ENCODE measurements around the gene VSTM2B.

The VSTM2B gene

GRCh38 chr19:29564574-29565005, 38.8 kb downstream of the VSTM2B start:
- peaks cover 15% of the 10 kb centered on the region for H3K4me1 Mint-ChIP-seq (ENCODE audit: low read depth)
- peaks cover 4% of the 10 kb centered on the region for H3K9me3 Mint-ChIP-seq
- H3K27me3 Mint-ChIP-seq, result peaks cover 52% of the 10 kb centered on the region
- no peaks in the 10 kb centered on the region for H3K36me3 Mint-ChIP-seq (ENCODE audit: low read depth)
- peak; percentile 36 for DNase-seq
- peak overlapping the region; percentile 12 for H3K27ac Mint-ChIP-seq
- H3K4me3 Mint-ChIP-seq, result no peak overlapping the region

GRCh38 chr19:29565171-29565570, 39.4 kb downstream of the VSTM2B start:
- Mint-ChIP-seq H3K27ac (no peak overlapping the region), H3K4me1 (ENCODE audit: low read depth) (peaks cover 15% of the 10 kb centered on the region), H3K4me3 (no peak overlapping the region), H3K36me3 (ENCODE audit: low read depth) (no peaks in the 10 kb centered on the region), H3K9me3 (no peaks in the 10 kb centered on the region), H3K27me3 (peaks cover 53% of the 10 kb centered on the region)
- DNase-seq, result peak; percentile 20

- DNase-seq, result peak; percentile 20
- Mint-ChIP-seq H3K9me3 (no peaks in the 10 kb centered on the region), H3K36me3 (ENCODE audit: low read depth) (no peaks in the 10 kb centered on the region), H3K27me3 (peaks cover 62% of the 10 kb centered on the region), H3K4me1 (ENCODE audit: low read depth) (peaks cover 15% of the 10 kb centered on the region), H3K4me3 (no peak overlapping the region), H3K27ac (no peak overlapping the region)
These were observed 40.8 kb downstream of the VSTM2B start for GRCh38 chr19:29566496-29567054.

- H3K36me3 Mint-ChIP-seq (ENCODE audit: low read depth), result no peaks in the 10 kb centered on the region
- peaks cover 62% of the 10 kb centered on the region for H3K27me3 Mint-ChIP-seq
- H3K4me3 Mint-ChIP-seq, result no peak overlapping the region
- DNase-seq, result peak; percentile 15
- peaks cover 15% of the 10 kb centered on the region for H3K4me1 Mint-ChIP-seq (ENCODE audit: low read depth)
- no peaks in the 10 kb centered on the region for H3K9me3 Mint-ChIP-seq
- no peak overlapping the region for H3K27ac Mint-ChIP-seq
These were observed 41.6 kb downstream of the VSTM2B start for GRCh38 chr19:29567366-29567915.

GRCh38 chr19:29568036-29569025, 42.5 kb downstream of the VSTM2B start:
- Mint-ChIP-seq H3K27me3 (peaks cover 62% of the 10 kb centered on the region), H3K4me3 (no peak overlapping the region), H3K9me3 (no peaks in the 10 kb centered on the region), H3K27ac (no peak overlapping the region), H3K36me3 (ENCODE audit: low read depth) (no peaks in the 10 kb centered on the region), H3K4me1 (ENCODE audit: low read depth) (peaks cover 15% of the 10 kb centered on the region)
- peak; percentile 17 for DNase-seq

GRCh38 chr19:29569038-29569911, 43.5 kb downstream of the VSTM2B start:
- no peak overlapping the region for H3K27ac Mint-ChIP-seq
- no peaks in the 10 kb centered on the region for H3K36me3 Mint-ChIP-seq (ENCODE audit: low read depth)
- no peak overlapping the region for H3K4me3 Mint-ChIP-seq
- DNase-seq, result peak; percentile 15
- H3K9me3 Mint-ChIP-seq, result no peaks in the 10 kb centered on the region
- peaks cover 15% of the 10 kb centered on the region for H3K4me1 Mint-ChIP-seq (ENCODE audit: low read depth)
- peaks cover 66% of the 10 kb centered on the region for H3K27me3 Mint-ChIP-seq

GRCh38 chr19:29571181-29571580, 45.4 kb downstream of the VSTM2B start:
- Mint-ChIP-seq H3K27me3 (peaks cover 71% of the 10 kb centered on the region), H3K4me3 (no peak overlapping the region), H3K27ac (no peak overlapping the region), H3K36me3 (ENCODE audit: low read depth) (no peaks in the 10 kb centered on the region), H3K4me1 (ENCODE audit: low read depth) (peaks cover 10% of the 10 kb centered on the region), H3K9me3 (no peaks in the 10 kb centered on the region)
- DNase-seq, result no peak

- Mint-ChIP-seq H3K27me3 (peaks cover 74% of the 10 kb centered on the region), H3K4me1 (ENCODE audit: low read depth) (peaks cover 27% of the 10 kb centered on the region), H3K9me3 (no peaks in the 10 kb centered on the region), H3K4me3 (no peak overlapping the region), H3K36me3 (ENCODE audit: low read depth) (no peaks in the 10 kb centered on the region), H3K27ac (no peak overlapping the region)
- peak; percentile 13 for DNase-seq
These were observed 47.7 kb downstream of the VSTM2B start for GRCh38 chr19:29573486-29573885.

GRCh38 chr19:29574510-29574909, 48.7 kb downstream of the VSTM2B start:
- Mint-ChIP-seq H3K4me3 (no peak overlapping the region), H3K9me3 (no peaks in the 10 kb centered on the region), H3K36me3 (ENCODE audit: low read depth) (no peaks in the 10 kb centered on the region), H3K27ac (no peak overlapping the region), H3K4me1 (ENCODE audit: low read depth) (peaks cover 27% of the 10 kb centered on the region), H3K27me3 (peaks cover 77% of the 10 kb centered on the region)
- peak; percentile 9 for DNase-seq

- DNase-seq, result peak; percentile 40
- H3K4me1 Mint-ChIP-seq (ENCODE audit: low read depth), result peaks cover 27% of the 10 kb centered on the region
- peak overlapping the region; percentile 39 for H3K27ac Mint-ChIP-seq
- peaks cover 81% of the 10 kb centered on the region for H3K27me3 Mint-ChIP-seq
- H3K9me3 Mint-ChIP-seq, result peaks cover 4% of the 10 kb centered on the region
- H3K36me3 Mint-ChIP-seq (ENCODE audit: low read depth), result no peaks in the 10 kb centered on the region
- H3K4me3 Mint-ChIP-seq, result peak overlapping the region; percentile 26
These were observed 50.3 kb downstream of the VSTM2B start for GRCh38 chr19:29576046-29576606.

GRCh38 chr19:29576761-29577648, 51.2 kb downstream of the VSTM2B start:
- peaks cover 9% of the 10 kb centered on the region for H3K9me3 Mint-ChIP-seq
- no peaks in the 10 kb centered on the region for H3K36me3 Mint-ChIP-seq (ENCODE audit: low read depth)
- peaks cover 27% of the 10 kb centered on the region for H3K4me1 Mint-ChIP-seq (ENCODE audit: low read depth)
- H3K4me3 Mint-ChIP-seq, result peak overlapping the region; percentile 26
- no peak overlapping the region for H3K27ac Mint-ChIP-seq
- peaks cover 78% of the 10 kb centered on the region for H3K27me3 Mint-ChIP-seq
- DNase-seq, result peak; percentile 51

GRCh38 chr19:29577649-29577963, 51.8 kb downstream of the VSTM2B start:
- DNase-seq, result peak; percentile 29
- Mint-ChIP-seq H3K4me1 (ENCODE audit: low read depth) (peaks cover 30% of the 10 kb centered on the region), H3K9me3 (peaks cover 9% of the 10 kb centered on the region), H3K27ac (peak overlapping the region; percentile 13), H3K27me3 (peaks cover 77% of the 10 kb centered on the region), H3K36me3 (ENCODE audit: low read depth) (no peaks in the 10 kb centered on the region), H3K4me3 (no peak overlapping the region)

GRCh38 chr19:29578349-29578748, 52.6 kb downstream of the VSTM2B start:
- Mint-ChIP-seq H3K27ac (no peak overlapping the region), H3K4me1 (ENCODE audit: low read depth) (peaks cover 37% of the 10 kb centered on the region), H3K36me3 (ENCODE audit: low read depth) (no peaks in the 10 kb centered on the region), H3K4me3 (no peak overlapping the region), H3K27me3 (peaks cover 72% of the 10 kb centered on the region), H3K9me3 (peaks cover 9% of the 10 kb centered on the region)
- DNase-seq, result peak; percentile 2
